Measurements from ENCODE around the gene ZNF501.
A peak's percentile ranks its signal among the peaks of the same experiment; 100 is the strongest.

- TF ChIP-seq CTCF (IDR thresholded peaks at IDR 0.05; ENCODE audit: poor library complexity, severe bottlenecking) (peak; percentile 27), EZH2 (IDR thresholded peaks at IDR 0.05; ENCODE audit: borderline replicate concordance, insufficient read depth, low read length, poor library complexity, severe bottlenecking) (no peak), TAF1 (IDR thresholded peaks at IDR 0.05; ENCODE audit: low read depth) (no peak), RAD21 (conservative IDR thresholded peaks at IDR 0.05) (peak; percentile 39), EP300 (conservative IDR thresholded peaks at IDR 0.05; ENCODE audit: poor library complexity, severe bottlenecking) (peak; percentile 45), REST (IDR thresholded peaks at IDR 0.05; ENCODE audit: borderline replicate concordance) (peak; percentile 17), POLR2AphosphoS5 (IDR thresholded peaks at IDR 0.05) (peak; percentile 50)
Observed at GRCh38 chr3:44729384-44729910, at the start of gene ZNF501.

Measured in neural cell (in vitro differentiated cells).